Stimulated activated naive CD4-positive, alpha-beta T cell (primary cell): Measurements from ENCODE around the gene NEB.

ENCODE experiments used
- DNase-seq, 6 experiments: peaks; one replicate each; lab custom pipeline; 2025; lab: John Stamatoyannopoulos, UW

Gene NEB, protein sequence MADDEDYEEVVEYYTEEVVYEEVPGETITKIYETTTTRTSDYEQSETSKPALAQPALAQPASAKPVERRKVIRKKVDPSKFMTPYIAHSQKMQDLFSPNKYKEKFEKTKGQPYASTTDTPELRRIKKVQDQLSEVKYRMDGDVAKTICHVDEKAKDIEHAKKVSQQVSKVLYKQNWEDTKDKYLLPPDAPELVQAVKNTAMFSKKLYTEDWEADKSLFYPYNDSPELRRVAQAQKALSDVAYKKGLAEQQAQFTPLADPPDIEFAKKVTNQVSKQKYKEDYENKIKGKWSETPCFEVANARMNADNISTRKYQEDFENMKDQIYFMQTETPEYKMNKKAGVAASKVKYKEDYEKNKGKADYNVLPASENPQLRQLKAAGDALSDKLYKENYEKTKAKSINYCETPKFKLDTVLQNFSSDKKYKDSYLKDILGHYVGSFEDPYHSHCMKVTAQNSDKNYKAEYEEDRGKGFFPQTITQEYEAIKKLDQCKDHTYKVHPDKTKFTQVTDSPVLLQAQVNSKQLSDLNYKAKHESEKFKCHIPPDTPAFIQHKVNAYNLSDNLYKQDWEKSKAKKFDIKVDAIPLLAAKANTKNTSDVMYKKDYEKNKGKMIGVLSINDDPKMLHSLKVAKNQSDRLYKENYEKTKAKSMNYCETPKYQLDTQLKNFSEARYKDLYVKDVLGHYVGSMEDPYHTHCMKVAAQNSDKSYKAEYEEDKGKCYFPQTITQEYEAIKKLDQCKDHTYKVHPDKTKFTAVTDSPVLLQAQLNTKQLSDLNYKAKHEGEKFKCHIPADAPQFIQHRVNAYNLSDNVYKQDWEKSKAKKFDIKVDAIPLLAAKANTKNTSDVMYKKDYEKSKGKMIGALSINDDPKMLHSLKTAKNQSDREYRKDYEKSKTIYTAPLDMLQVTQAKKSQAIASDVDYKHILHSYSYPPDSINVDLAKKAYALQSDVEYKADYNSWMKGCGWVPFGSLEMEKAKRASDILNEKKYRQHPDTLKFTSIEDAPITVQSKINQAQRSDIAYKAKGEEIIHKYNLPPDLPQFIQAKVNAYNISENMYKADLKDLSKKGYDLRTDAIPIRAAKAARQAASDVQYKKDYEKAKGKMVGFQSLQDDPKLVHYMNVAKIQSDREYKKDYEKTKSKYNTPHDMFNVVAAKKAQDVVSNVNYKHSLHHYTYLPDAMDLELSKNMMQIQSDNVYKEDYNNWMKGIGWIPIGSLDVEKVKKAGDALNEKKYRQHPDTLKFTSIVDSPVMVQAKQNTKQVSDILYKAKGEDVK (N-terminal part only)

DNA sequence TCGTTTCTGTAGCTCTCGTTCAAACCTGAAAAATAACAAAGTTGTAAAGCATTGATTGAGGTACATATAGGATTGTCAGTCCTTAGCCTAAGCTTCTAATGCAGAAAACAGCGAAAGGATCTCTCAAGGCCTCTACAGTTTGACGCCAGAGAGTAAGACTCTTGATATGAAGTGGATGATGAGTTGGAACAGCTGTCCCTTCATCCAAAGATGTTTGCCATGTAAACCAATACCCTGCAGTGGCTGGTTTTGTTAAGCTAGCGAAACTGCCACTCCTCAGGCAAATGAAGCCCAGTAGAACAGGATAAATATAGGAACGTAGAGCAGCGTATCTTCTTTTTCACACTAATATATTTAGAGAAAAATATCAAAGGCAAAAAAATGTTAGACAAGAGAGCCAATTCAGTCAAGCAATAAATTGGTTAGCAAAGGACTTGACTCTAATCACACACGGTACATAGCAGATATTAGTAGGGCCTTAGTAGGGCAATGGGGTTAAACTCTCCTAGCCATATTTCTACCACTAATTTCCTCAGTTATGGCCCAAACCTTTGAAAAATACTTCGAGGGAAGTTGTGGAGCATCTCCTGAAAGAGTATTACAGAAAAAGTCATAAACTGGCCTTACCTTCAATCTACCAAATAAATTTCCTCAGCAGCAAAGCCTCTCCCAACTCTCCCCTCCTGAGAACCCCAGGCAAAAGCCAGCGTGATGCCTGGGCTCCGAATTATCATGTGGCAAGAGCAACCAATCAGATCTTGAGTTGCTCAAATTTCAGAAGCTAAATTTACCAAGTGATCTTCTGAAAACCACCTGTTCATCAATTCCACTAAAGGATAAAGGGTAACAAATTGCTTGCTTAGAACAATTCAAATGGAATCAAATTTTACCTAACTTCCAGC is at the start of gene NEB:
TSS of gene NEB (minus strand) at position 706 of the 902 bp plus-strand sequence. CDS start 1,320 bp downstream, outside the sequence.
- DNase-seq = no peak

- DNase-seq = no peak
Observed at GRCh38 chr2:151783133-151783520, 48.9 kb upstream of the NEB start.

DNA sequence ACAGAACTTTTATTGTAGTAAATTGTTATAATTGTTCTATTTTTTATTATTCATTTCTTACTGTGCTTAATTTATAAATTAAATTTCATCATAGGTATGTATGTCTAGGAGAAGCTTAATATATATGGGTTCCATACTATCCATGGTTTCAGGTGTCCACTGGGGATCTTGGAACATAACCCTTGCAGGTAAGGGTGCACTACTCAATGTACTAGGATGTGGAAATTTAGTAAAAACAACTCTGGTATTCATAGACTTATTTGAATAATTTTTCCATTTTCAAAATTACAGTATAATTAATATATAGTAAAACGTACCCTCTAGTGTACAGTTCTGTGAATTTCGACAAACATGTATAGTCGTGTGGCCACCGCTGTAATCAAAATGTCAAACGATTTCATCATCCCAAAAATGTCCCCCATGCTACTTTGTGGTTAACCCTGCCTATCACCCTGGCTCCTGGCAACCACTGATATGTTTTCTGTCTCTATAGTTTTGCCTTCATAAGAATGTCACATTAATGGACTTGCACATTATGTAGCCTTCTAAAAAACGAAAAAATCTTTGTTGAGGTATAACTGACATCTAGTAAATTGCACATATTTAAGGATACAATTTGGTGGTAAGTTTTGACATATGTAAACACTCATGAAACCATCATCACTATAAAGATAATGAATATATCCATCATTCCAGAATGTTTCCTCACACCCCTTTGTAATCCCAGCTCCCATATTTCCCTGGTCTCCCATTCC is 48.3 kb upstream of the NEB start:
- no peak for DNase-seq

DNA sequence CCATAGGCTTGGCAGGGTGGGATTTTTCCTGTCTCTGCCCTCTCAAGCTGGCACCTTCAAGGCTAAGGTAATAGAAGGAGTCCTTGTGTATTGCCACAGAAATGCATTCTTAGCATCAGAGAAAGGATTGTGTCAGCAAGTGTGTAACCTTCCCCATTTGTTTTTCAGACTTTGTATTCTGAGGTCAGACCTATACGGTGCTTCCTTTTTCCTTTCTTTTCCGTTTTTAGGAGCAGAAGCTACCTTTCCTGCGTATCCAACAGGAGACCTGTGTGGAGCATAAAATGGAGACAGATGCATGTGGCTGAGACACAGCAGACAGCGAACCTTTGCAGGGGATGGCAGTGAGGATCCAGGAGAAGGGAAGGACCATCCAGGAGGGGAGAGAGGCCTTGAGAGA is 47.4 kb upstream of the NEB start:
- no peak for DNase-seq

GRCh38 chr2:151780938-151781337 is 46.7 kb upstream of the NEB start:
- no peak for DNase-seq

DNA sequence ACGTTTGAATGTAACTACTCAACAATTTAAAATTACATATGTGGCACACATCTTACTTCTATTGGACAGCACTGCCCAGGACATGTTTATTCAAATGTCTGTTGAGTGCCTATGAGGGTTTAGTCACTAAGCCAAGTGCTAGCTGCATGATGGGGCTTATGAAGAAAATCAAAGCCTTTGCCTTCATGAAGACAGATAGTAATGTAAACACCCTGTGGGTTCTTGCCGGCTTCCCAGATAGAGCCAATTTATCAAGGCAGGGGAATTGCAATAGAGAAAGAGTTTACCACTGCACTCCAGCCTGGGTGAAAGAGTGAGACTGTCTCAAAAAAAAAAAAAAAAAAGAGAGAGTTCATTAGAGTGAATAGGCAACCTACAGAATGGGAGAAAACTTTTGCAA is 43.7 kb upstream of the NEB start:
- DNase-seq = no peak

- DNase-seq = no peak
Observed at GRCh38 chr2:151777487-151777886, 43.2 kb upstream of the NEB start.

- DNase-seq = no peak
Observed at GRCh38 chr2:151776367-151776766, 42.1 kb upstream of the NEB start.

DNA sequence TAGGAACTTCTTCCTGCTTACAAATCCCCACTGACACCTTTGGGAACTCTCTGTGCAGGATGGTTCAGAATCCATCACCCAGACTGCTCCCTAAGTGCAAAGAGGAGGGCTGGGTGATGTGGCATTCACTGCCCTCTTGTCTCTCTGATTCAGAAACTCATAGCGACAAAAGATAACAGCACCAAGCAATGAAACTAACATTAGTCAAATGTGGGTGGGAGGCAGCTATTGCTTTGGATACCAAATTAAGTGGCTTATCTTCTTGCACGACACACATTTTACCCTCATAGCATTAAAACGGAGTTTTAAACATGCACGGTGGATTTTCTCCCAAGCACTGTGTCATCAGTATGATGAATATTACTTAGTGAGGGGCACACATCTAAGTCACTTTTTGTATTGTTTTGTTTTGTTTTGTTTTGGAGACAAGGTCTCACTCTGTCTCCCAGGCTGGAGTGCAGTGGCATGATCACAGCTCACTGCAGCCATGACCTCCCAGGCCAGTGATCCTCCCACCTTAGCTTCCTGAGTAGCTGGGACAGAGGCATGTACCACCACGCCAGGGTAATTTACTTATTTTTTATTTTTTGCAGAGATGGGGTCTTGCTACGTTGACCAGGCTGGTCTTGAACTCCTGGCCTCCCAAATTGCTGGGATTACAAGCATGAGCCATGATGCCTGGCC is 40.9 kb upstream of the NEB start:
- no peak for DNase-seq

DNA sequence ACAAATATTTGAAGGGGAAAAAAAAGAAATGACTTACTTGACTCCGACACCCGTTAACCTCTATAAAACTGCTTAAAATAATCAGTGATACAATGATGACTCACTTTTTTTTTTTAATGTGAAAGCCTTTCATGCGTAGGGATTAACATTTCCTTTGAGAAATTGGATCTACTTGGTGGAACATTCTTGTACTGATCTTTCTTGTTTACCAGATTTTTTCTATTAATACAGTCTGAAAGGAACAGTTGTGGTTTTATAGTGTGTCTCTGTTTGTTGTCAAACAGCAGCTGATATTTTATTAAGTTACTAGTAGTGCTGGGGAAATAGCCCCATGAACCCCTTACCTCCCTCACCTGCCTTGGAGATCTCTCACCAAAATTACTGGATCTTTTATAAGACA is 40.2 kb upstream of the NEB start:
- DNase-seq = no peak

DNA sequence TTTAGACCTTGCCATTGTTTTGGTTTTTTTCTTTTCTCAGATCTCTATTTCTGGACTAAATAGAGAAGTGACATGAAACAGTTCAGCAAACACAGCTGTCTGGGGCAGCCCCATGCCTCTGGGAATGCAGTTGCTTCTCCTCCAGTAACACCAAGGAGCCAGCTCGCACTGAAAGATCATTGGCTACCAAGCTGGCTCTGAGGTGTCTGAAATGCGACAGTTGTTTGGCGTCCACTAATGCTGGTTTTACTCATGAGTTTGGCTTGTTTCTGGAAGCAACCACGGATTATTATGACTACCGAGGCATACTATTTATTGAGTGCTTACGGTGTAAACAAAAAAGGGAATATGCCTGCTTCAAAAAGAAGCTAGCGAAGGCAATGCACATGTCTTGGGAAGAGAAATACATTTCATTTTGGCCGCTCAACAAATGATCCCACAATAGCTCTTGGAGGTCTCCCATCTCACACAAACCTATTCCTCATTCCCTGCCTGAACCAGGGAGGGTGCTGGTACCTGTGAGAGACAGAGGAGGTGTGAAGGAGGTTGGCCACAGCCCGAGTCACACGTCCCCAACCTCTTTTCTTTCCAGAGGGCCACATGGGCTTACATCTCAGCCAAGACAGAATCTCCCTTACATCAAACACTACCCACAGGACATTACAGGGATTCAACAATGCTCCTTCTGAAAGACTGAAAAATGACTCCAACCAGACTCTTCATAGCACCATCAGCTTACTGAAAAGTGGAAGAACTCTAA is 37.5 kb upstream of the NEB start:
- DNase-seq = no peak

- DNase-seq = no peak
Observed at GRCh38 chr2:151770995-151771394, 36.7 kb upstream of the NEB start.

- no peak for DNase-seq
Observed at GRCh38 chr2:151769606-151770005, 35.3 kb upstream of the NEB start.

DNA sequence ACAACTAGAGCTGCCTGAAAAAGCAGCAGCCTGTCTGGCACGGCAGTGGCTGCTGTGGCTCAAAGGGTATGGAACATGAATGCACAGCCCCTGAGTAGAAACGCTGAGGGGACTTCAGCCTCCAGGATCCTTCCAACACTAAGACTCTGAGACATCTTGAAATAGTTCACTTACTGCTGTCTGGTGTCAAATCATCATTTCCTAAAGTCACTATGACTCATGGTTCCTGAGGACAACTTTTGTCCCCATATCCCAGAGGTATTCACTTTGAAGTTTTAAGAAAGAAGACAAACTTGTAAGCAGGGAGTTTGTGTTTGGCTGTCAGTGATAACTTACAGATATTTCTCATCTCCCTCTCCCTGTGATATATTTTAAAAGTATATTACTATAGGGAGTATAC is 33.3 kb upstream of the NEB start:
- DNase-seq = no peak

- DNase-seq = no peak
Observed at GRCh38 chr2:151766437-151767153, 32.3 kb upstream of the NEB start.

GRCh38 chr2:151765760-151766410 is 31.6 kb upstream of the NEB start:
- no peak for DNase-seq

GRCh38 chr2:151762694-151763093 is 28.4 kb upstream of the NEB start:
- no peak for DNase-seq

- DNase-seq = no peak
Observed at GRCh38 chr2:151761687-151762086, 27.4 kb upstream of the NEB start.
